ENCODE measurements around the gene ATP6V1F.
"Not testable (repeated sequence)": the region's sequence is repeated elsewhere in the genome, so short reads cannot be mapped to it uniquely, and the experiment has no call there.

Gene ATP6V1F

GRCh38 chr7:128908750-128909624 is 46.3 kb downstream of the ATP6V1F start:
- POLR2A ChIA-PET (ENCODE audit: low non-redundant PET) = no interaction called here
- DNase-seq (ENCODE audit: low spot score) = no peak
- TF ChIP-seq CTCF (conservative IDR thresholded peaks at IDR 0.05; ENCODE audit: low read depth) = no peak
- no peak overlapping the region for H3K27ac ChIP-seq
- CTCF ChIA-PET = interaction anchor here (0.8 kb wide), 1 partner anchor 183 kb away, joined by 3 read pairs; no protein-coding TSS in a partner anchor

GRCh38 chr7:128909625-128910568 is 47.2 kb downstream of the ATP6V1F start:
- H3K27ac ChIP-seq = no peak overlapping the region
- CTCF ChIA-PET = no interaction called here
- POLR2A ChIA-PET (ENCODE audit: low non-redundant PET) = no interaction called here
- no peak for TF ChIP-seq CTCF (conservative IDR thresholded peaks at IDR 0.05; ENCODE audit: low read depth)
- DNase-seq (ENCODE audit: low spot score) = no peak

- CTCF ChIA-PET = no interaction called here
- no peak for TF ChIP-seq CTCF (conservative IDR thresholded peaks at IDR 0.05; ENCODE audit: low read depth)
- DNase-seq (ENCODE audit: low spot score) = no peak
- H3K27ac ChIP-seq = no peak within 1 kb of the TSS
- POLR2A ChIA-PET (ENCODE audit: low non-redundant PET) = no interaction called here
Observed at GRCh38 chr7:128910569-128910945, 47.9 kb downstream of the ATP6V1F start, which contains the start of gene KCP. TSS of gene KCP (minus strand) at chr7:128910709. CDS start at chr7:128910676, 33 bp downstream.

GRCh38 chr7:128911423-128912031 is 48.9 kb downstream of the ATP6V1F start:
- no peak overlapping the region for H3K27ac ChIP-seq
- ChIA-PET POLR2A (ENCODE audit: low non-redundant PET) (no interaction called here), CTCF (no interaction called here)
- no peak for DNase-seq (ENCODE audit: low spot score)
- no peak for TF ChIP-seq CTCF (conservative IDR thresholded peaks at IDR 0.05; ENCODE audit: low read depth)

GRCh38 chr7:128912281-128912680 is 49.6 kb downstream of the ATP6V1F start:
- no peak overlapping the region for H3K27ac ChIP-seq
- ChIA-PET CTCF (no interaction called here), POLR2A (ENCODE audit: low non-redundant PET) (no interaction called here)
- no peak for TF ChIP-seq CTCF (conservative IDR thresholded peaks at IDR 0.05; ENCODE audit: low read depth)
- no peak for DNase-seq (ENCODE audit: low spot score)

GRCh38 chr7:128912709-128913495 is 50.2 kb downstream of the ATP6V1F start:
- CTCF ChIA-PET; H3K27ac ChIP-seq; POLR2A ChIA-PET (ENCODE audit: low non-redundant PET); DNase-seq (ENCODE audit: low spot score): not testable (repeated sequence)

All from RWPE1 (cell line).